Measurements from ENCODE around the gene DLX1. TPM values are rescaled to one million over a fixed set of nuclear protein-coding genes. Genes with fewer than 3 reads are reported as not detected.

DLX1 gene
- total and polyA plus RNA-seq, 2 of the 8 experiments (the other 6 are each of a cell fraction or from before 2014, with no cell fraction given): 0.11 TPM; not detected in 1

DNA sequence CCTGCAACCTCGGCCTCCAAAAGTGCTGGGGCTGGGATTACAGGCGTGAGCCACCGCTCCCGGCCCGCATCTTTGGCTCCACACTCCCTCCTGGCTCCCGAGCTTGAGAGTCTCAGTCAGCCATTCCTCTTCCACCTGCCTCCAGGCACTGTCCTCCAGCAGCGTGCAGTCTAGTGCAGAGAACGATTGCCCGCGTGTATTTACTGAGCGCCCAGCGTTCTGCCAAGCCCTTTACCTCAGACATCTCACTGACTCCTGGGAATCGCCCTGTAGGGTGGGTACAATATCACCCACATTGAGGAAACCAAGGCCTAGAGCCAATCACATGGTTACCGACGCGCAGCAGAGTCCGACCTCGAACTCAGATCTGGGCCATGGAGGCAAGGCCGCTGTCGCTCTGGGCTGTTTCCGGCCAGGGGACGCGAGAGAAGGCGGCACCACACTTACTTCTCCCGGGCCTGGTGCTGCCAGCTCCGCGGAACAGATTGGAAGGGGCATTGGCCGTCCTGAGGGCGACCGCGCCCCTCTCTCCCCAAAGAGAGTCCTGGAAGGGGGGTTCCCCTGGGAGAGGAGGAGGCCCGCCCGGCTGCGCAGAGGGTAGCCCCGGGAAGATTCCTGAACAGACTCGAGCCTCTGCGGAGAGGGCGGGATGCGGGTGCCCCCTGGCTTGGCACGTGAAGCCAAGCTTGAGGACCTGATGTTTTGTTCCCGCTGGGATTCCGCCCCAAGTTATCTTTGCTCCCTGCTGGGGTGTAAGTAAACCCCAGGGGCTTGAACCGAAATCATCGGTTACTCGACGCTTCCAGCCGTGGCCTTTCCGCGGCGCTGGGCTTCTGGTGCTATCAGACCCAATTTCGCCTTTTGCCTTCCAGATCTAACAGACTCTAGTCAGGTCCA is 22.6 kb downstream of the DLX1 start (continued):
- TF ChIP-seq SUZ12 (IDR thresholded peaks at IDR 0.05; ENCODE audit: low read length) (peak; percentile 93), EZH2 (IDR thresholded peaks at IDR 0.05; ENCODE audit: low read depth, low read length, severe bottlenecking) (peak; percentile 96), BACH1 (IDR thresholded peaks at IDR 0.05; ENCODE audit: low read length) (no peak), BCL11A (IDR thresholded peaks at IDR 0.05; ENCODE audit: low read depth in 2 of 2, low read length in 2 of 2) (no peak), JUND (IDR thresholded peaks at IDR 0.05; ENCODE audit: low read length) (no peak), CTCF (IDR thresholded peaks at IDR 0.05; ENCODE audit: control extremely low read depth in 1 of 3, insufficient read depth in 1 of 3, low read depth in 1 of 3, low read length in 3 of 3) (no peak), EP300 (IDR thresholded peaks at IDR 0.05; ENCODE audit: borderline replicate concordance in 1 of 2, low read depth in 2 of 2, low read length in 2 of 2) (no peak), HDAC6 (IDR thresholded peaks at IDR 0.05; ENCODE audit: low read depth, low read length) (no peak), TBP (IDR thresholded peaks at IDR 0.05; ENCODE audit: low read depth, low read length) (no peak)
- TF ChIP-seq, protein P1, sequence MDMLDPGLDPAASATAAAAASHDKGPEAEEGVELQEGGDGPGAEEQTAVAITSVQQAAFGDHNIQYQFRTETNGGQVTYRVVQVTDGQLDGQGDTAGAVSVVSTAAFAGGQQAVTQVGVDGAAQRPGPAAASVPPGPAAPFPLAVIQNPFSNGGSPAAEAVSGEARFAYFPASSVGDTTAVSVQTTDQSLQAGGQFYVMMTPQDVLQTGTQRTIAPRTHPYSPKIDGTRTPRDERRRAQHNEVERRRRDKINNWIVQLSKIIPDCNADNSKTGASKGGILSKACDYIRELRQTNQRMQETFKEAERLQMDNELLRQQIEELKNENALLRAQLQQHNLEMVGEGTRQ (IDR thresholded peaks at IDR 0.05; ENCODE audit: low read length): no peak

Measured in H1 (cell line).